T47D (cell line): ENCODE measurements around the gene ERN1.

ENCODE experiments used
- DNase-seq, 2 experiments: peaks; one replicate each; pipeline versions ENCODE4 v3.0.0 to v3.0.0-alpha.2; 2011 to 2012; ENCODE audit warnings: low read depth in 1 of 2, low spot score in 1 of 2
- JUND ChIP-seq: IDR thresholded peaks from 2 replicates; pipeline ENCODE4 v1.6.1; 2012; ENCODE audit warnings: low read depth
- in situ Hi-C: cut with HindIII; loops from 2 replicates; pipeline ENCODE4 v1.10.0; 2016; ENCODE audit warnings: low sequenced_read_pairs, low pct_unique_long_range_greater_than_20kb

Gene ERN1

DNA sequence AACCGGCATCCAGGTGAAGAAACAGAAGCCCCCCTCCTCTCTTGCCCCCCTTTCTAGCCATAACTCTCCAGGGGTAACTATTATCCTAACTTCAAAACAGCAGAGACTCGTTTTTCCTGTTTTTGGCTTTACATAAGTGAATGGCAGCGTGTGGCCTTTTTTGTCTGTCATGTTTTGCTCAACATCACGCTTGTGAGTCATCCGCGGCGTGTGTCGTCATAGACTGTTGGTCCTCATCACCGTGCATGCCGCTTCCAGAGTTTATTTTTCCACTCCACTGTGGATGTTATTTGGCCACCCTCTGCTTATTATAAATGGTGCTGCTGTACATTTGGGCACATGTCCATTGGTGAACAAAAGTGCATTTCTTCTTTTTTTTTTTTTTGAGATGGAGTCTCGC lies 52.6 kb downstream of the ERN1 start:
- no peak for DNase-seq
- no peak for TF ChIP-seq JUND
- in situ Hi-C loops: no loop called here

DNA sequence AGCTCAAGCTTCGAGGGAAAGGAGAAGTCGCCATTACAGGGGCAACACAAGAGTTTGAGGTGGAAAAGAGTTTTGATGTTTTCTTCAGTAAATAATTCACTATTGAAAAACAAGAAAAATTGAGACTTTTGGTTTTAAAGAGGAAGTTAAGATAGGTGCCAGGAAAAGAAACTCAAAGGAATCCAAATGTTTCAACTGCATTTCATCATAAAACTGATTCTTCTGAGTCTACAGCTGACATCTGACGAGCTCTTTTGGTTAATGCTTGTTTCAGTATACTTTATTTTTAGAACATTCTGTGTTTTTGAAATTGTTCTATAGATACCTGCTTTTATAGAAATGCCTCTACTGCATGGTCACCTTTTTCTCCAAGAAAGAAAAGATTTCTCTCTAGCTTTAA lies 54.0 kb downstream of the ERN1 start:
- TF ChIP-seq JUND: no peak
- DNase-seq: no peak
- in situ Hi-C loops: no loop called here

DNA sequence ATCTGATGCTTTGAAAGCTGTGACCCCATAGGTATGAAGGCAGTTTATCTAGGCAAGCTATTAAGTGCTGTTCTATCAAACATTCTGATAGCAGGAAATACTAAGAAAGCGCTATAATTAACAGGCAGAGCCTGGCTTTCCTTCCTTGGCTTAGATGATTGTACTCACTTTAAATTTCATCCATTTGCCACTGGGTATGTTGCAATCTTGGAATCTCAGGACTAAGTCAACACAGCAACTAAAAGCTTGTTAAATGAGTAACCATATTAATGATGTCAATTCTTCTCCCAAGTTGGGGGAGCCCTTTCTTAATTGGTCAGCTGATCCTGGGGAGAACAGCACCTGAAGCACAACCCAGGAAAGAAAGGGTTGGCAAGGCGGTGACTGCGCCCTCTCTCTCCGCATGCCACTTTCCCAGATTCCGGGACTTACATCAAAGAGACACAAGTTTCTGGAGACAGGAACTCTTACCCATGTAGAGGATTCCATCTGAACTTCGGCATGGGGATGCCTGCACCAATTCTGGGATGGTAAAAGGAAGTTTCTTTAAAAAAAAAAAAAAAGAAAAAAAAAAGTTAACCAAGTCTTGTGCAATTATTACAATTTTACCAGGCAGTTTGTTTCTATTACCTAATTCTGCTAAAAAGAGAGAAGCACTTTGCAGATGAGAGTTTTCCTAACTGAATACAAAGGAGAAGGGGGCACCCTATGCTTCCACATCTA lies 55.1 kb downstream of the ERN1 start:
- TF ChIP-seq JUND: no peak
- DNase-seq: no peak
- in situ Hi-C loops: no loop called here

DNA sequence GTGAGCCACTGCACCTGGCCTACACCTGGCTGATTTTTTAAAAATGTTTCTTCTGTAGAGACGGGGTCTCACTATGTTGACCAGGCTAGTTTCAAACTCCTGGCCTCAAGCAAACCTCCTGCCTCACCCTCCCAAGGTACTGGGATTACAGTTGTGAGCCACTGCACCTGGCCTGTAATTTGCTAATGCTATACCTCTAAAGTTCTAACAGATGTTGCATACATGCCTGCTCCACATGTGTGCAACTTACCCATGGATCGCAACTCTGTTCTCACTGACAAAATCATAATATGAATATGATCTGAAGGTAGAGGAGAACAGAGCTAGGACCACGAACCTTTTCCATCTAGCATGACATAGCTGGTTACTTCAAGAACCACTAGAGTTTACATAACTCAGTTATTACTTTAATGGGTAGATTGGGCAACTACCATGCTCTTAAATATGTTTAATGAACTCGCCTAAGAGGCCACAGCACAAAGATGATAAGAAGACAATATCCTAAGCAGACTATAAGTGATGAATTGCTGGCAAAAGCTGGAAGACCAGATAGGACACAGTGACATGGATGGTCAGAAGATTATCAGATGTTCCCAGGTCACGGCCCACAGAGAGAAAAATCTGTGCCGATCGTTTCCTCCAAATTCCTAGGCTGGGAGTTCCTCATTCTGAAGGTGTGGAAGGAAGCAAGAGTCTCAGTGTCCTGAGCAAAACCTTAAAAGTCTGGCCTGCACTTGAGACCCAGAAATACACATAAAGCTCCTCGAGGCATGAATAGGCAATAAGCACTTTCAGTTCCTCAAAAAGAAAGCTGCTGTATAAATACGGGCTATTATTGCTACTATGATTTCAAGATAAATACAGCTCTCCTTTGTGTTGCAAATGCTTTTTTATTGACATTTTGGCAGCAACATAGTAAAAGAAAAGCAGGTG lies 55.9 kb downstream of the ERN1 start:
- DNase-seq: peak in 1 of 2 experiments; percentile 44
- TF ChIP-seq JUND: no peak
- in situ Hi-C loops: no loop called here

DNA sequence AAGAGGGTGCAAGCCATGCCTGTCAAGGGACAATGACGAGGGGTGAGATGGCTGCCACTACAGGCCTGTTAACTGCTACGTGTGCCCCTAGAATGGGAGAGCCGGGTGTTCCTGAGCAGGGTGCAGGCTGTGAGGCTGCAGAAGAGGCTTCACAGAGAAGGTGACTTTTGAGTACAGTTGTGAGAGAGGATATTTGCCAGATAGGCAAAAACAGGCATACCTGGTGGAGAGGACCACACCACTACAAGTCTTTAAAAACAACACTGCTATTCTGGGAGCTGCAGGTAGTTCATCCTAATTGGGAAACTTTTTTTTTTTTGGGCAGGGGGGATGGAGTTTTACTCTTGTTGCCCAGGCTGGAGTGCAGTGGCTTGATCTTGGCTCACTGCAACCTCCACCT lies 58.8 kb downstream of the ERN1 start:
- in situ Hi-C loops: no loop called here
- no peak for TF ChIP-seq JUND
- no peak for DNase-seq

DNA sequence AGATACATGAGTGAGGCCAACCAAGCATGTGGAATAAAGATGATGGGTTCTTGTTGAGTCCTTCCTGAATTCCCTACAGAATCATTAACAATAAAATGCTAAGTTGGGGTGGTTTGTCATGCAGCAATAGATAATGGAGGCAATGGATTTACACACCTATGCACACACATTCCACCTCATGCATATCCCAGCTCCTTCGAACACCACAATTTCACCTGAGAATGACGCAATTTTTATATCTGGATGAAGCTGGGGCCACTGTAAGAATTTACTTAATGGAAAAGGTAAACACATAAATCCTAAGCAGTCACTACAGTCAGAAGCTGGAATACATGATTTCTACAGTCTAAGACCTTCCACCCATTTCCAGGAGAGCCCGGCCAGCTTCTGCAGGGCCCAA lies 59.7 kb downstream of the ERN1 start:
- no peak for TF ChIP-seq JUND
- in situ Hi-C loops: no loop called here
- no peak for DNase-seq

DNA sequence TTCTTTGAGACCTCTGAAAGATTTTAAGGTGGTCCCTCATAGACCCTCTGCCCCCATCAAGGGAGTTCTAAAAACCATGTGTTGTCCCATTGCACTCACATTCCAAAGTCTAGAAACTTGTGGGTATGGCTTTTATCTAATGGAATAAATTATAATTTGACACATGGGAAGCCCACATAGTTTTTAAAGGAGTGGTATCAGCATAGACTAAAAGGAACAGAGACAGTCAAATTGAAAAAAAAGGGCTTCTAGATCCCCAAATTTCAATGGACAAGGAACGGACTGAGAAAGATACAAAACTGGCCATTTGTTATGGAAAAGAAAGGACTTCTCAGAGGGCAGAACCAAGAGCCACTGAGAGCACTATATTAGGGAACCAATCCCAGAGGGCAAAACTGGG lies 60.8 kb downstream of the ERN1 start:
- TF ChIP-seq JUND: no peak
- DNase-seq: no peak
- in situ Hi-C loops: no loop called here

DNA sequence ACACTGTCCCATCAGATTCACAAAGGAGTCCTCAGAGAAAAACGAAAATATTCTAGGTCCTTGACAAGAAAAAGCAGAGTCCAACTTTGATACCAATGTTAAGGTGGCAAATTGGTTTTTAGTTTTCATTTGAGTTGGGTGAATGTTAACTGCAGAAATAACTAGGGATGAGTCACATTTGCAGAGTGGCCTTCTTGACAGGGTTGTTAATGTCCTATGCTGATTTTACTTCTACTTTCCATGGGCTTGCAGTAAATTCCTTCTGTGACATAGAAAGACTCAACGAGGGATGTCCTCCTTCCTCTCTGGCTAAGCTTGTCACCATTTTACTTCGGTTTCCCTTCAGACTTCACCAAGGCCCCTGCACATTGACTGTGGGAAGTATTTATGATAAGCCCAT lies 62.3 kb downstream of the ERN1 start:
- in situ Hi-C loops: no loop called here
- TF ChIP-seq JUND: no peak
- DNase-seq: no peak

DNA sequence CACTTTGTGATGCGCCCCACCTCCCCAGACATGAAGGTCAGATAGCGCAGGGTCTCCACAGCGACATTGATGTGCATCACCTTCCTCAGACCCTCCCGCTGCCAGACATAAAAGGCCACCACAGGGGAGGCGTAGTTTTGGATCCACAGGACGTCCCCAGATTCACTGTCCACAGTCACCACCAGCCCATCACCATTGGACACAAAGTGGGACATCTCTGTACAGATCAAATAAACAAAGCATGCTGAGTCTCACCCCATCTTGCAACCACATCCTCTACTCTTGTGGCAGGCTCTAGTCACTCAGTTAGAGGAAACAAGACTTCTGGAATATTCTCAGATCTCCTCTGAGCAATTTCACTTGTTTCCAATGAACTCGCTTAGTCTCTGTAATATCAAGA lies 63.2 kb downstream of the ERN1 start:
- in situ Hi-C loops: no loop called here
- DNase-seq: no peak
- TF ChIP-seq JUND: no peak

DNA sequence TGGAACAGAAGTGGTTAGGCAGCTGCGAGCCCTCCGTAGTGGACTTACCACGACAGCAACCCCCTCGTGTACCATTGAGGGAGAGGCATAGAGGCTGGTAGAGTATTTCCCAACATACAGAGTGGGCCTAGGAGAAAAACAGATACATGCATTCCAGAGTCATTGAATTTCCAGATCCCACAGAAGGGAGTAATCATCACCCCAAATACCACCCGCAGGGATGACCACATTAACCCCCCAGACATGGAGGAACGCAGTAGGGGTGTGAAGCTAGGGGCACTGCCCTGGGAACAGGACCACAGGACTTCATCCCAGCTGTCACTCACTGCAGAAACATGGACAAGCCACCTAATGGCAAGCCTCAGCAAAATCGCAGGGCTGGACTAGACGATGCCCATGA lies 64.8 kb downstream of the ERN1 start:
- no peak for TF ChIP-seq JUND
- in situ Hi-C loops: no loop called here
- DNase-seq: no peak

DNA sequence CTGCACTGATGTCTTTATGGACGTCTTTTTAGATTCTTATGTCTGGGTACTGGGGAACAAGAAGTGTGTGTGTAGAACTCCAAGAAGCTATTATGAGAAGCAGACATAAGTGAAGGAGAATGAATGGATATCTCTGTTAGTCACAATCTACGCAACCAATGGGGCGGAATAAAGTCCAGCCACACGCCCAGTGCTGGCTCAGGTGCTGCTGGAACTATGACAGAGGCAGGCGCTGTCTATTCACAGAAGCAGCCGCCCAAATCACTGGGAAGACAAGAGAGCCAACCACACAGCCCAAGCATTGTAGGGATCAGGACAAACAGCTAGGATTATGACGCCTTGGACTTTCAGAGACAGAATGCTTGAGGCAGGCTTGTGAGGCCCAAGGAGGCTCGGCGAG lies 65.6 kb downstream of the ERN1 start:
- in situ Hi-C loops: no loop called here
- TF ChIP-seq JUND: no peak
- DNase-seq: no peak

DNA sequence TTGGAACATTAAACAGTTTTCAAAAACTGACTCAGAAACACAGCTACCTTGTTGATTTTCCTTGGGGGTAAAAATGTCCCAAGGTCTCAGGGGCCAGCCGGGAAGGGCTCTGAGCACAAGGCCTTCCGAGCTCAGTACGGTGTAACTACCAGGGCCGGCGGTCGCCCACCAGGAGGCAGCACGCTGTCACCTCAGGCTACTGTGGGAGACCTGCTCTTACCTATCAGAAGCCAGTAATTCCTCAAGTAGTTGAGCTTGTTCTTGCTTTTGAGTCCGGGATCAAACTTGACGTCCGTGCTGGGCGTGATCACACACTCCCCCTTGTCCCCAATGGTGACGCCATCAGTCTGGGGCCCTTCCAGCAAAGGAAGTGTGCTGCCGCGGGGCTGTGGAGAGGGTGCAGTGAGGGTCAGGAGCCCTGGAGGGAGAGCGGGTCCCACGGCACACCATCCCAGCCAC lies 66.1 kb downstream of the ERN1 start:
- in situ Hi-C loops: no loop called here
- peak; percentile 28 to 42 for DNase-seq

DNA sequence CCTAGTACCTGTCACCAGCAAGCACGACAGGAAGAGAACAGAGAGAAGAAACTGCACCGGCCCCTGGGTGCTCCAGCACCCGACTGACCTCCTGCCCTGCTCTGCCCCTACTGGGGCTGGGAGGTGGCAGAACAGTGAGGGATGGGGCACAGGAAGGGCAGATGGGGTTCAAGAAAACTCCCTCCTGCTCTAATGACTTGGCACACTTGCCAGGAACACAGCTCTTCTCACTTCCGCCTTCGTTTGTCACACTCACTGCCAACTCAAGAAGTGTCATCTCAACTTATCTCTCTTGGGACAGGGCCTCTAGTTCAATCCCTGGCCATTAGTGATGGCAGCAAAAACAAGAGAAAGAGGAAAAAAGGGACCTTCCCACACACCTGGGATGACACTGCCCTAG lies 66.9 kb downstream of the ERN1 start:
- in situ Hi-C loops: no loop called here
- TF ChIP-seq JUND: no peak
- DNase-seq: no peak

More for the DNA sequence above, 66.1 kb downstream of the ERN1 start:
- TF ChIP-seq JUND: no peak
